ENCODE data around the gene AHCYL1.

DNA sequence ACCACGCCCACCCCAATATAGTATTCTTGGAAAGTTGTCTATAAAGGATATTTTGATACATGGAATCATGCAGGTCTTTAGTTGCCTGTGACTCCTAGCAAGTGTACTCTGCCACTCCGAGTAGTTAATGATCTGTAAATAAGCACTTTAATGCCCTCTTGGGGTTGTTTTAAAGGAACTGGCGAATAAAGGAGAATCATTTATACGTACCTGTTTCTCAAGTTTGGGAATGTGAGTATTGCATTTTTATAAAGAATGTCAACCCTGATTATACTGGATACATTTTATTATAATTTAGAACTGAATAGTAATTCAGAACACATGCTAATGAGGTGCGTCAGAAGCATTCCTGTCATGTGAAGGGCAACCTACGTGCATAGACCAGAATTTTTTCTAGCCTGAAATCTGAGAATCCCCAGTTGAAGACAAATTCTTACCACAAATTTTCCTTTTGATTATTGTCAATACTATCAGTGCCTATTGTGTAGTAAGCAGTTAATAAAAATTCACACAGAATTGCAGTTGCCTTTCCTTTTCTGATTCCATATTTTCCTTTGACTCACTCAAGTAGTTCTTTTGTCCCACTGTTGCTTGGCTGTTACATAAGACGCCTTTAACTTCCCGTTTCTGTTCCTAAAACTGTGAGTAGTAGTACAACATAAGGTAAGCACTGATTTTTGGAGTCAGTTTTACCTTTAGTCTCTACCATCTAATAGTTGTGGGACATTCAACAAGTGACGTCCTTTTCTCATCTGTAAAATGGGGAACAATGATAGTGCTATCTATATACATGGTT lies 5.1 kb downstream of the AHCYL1 start:
- TF ChIP-seq POLR2A (IDR thresholded peaks at IDR 0.05; ENCODE audit: low read depth, low read length) (no peak), POLR2AphosphoS5 (IDR thresholded peaks at IDR 0.05; ENCODE audit: low read depth, low read length) (no peak), TAF1 (IDR thresholded peaks at IDR 0.05; ENCODE audit: borderline replicate concordance, low read depth, low read length) (no peak)
